GM20000 (cell line): ENCODE measurements around the gene MBNL2.

Source experiments
- DNase-seq: peaks from one replicate; pipeline ENCODE4 v3.0.0; 2012; ENCODE audit warnings: low spot score
- TF ChIP-seq, protein P1 (sequence below): IDR thresholded peaks from 2 replicates; pipeline ENCODE4 v1.5.1; 2012; ENCODE audit warnings: mild to moderate bottlenecking, control low read depth; ENCODE audit errors: extremely low read depth, missing control alignments

MBNL2 gene

DNA sequence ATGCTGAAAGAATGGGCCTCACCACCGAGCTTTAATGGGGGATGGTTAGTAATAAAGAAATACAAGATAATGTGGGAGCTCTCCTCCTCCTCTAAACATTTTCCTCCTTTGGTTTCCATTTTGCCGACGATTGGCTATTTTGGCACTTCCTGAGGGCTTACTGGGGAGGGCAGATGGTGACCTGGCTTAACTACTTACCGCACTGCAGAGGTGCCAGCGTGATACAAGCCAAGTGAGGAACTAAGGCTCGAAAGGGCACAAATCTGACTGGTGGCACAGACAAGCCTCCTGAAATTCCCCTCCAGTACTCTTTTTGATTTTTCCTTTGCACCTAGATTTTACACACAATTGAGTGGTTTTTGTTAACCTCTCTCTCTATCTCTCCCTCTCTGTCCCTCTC is 158.6 kb downstream of the MBNL2 start:
- DNase-seq = no peak
- TF ChIP-seq, protein P1, sequence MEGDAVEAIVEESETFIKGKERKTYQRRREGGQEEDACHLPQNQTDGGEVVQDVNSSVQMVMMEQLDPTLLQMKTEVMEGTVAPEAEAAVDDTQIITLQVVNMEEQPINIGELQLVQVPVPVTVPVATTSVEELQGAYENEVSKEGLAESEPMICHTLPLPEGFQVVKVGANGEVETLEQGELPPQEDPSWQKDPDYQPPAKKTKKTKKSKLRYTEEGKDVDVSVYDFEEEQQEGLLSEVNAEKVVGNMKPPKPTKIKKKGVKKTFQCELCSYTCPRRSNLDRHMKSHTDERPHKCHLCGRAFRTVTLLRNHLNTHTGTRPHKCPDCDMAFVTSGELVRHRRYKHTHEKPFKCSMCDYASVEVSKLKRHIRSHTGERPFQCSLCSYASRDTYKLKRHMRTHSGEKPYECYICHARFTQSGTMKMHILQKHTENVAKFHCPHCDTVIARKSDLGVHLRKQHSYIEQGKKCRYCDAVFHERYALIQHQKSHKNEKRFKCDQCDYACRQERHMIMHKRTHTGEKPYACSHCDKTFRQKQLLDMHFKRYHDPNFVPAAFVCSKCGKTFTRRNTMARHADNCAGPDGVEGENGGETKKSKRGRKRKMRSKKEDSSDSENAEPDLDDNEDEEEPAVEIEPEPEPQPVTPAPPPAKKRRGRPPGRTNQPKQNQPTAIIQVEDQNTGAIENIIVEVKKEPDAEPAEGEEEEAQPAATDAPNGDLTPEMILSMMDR = no peak

- no peak for DNase-seq
- TF ChIP-seq, protein P1 = no peak
These were observed 159.1 kb downstream of the MBNL2 start for GRCh38 chr13:97381189-97381588.

- TF ChIP-seq, protein P1 = no peak
- DNase-seq = no peak
These were observed 160.1 kb downstream of the MBNL2 start for GRCh38 chr13:97382276-97382675.

- no peak for DNase-seq
These were observed 162.2 kb downstream of the MBNL2 start for GRCh38 chr13:97384371-97384770.

GRCh38 chr13:97385146-97385545 is 163.0 kb downstream of the MBNL2 start:
- TF ChIP-seq, protein P1 = no peak
- DNase-seq = no peak

More at GRCh38 chr13:97384371-97384770, 162.2 kb downstream of the MBNL2 start:
- TF ChIP-seq, protein P1 = no peak

DNA sequence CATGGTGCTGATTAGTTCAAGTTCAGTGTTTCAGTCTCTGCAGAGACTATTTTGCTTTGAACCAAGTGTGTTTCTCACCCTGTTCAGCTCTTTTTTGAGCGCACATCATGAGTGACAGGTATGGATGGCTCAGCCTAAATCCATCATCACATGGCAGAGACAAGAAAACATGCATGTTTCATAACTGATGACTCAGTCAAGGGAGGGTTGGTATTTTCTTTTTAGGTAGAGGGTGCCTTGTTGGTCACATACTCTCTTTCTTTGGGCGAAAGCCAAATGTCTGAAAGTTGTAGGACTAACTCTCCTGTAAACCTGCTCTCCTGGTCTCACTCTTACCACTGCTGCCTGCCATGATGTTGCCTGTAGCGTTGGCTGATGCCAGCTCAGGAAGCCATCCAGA is 163.7 kb downstream of the MBNL2 start:
- TF ChIP-seq, protein P1 = no peak
- DNase-seq = no peak

DNA sequence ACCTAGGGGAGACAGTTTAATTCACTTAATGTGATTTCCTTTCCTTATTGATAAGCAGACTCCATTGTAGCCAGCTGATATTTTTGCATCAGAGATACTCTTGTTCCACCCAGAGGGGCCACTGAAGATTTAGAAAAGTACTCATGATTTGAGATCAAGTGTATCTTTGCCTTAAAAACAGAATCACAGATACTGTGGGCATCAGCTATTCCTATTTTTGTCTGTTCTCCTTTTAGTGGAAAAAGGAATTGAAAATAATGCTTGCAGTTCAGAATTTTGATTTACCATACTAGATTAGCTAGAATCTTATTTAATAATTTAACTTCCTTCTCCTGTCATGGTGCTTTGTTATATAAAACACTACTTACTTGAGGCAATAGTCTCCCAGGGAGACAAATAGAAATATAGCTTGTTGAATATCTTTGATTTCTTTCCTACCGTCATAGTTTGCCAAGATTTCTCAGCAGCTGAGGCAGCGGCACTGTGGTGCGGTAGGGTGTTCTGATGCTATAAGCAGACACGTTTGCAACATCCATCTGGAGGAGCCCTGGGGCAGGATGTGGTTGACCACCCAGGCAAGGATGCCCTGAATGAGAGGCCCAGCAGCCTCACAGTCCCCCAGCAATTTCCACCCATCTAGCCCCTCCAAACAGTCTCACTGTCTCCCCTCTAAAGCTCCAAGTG is 164.8 kb downstream of the MBNL2 start:
- TF ChIP-seq, protein P1 = no peak
- DNase-seq = no peak
